Measurements from ENCODE around the gene ZSWIM5.

Gene ZSWIM5

DNA sequence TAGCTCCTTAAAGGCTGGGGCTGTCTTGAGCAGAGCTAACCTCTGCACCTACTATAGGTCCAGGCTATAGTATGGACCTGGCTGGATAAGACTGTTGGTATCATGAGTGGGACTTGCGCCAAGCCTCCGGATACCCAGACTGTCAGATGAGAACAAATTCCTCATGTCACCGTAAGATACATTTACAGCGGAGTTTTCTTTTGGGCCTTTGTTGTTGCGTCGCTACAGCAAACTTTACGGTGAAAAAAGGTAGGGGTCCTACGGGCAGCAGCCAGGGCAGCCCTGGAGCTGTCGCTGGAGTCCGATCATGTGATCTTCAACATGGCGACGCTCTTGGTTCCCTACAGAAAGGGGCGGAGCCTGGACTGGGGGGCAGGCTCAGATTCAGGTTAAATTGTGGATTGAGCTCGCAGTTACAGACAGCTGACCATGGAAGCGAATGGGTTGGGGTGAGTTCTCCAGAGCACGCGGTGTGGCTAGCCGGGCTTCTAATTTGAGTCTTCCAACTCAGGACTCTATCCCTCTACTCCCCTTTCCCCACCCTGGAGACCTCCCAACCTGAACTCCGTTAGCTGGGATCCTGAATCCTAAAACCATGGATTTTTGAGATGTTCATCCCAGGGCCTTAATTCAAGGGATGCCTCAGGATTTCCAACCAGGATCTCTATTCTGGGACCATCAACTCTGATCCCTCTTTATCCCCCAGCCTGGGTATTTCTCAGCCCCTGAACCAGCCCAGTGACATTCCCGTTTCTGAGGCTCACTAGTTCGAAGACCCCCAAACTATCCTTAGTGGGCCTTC, 194.4 kb downstream of the ZSWIM5 start, which contains the start of gene UROD (continued):
- TF ChIP-seq, protein P1, sequence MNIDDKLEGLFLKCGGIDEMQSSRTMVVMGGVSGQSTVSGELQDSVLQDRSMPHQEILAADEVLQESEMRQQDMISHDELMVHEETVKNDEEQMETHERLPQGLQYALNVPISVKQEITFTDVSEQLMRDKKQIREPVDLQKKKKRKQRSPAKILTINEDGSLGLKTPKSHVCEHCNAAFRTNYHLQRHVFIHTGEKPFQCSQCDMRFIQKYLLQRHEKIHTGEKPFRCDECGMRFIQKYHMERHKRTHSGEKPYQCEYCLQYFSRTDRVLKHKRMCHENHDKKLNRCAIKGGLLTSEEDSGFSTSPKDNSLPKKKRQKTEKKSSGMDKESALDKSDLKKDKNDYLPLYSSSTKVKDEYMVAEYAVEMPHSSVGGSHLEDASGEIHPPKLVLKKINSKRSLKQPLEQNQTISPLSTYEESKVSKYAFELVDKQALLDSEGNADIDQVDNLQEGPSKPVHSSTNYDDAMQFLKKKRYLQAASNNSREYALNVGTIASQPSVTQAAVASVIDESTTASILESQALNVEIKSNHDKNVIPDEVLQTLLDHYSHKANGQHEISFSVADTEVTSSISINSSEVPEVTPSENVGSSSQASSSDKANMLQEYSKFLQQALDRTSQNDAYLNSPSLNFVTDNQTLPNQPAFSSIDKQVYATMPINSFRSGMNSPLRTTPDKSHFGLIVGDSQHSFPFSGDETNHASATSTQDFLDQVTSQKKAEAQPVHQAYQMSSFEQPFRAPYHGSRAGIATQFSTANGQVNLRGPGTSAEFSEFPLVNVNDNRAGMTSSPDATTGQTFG (tag by site-specific recombination; IDR thresholded peaks at IDR 0.05; ENCODE audit: borderline replicate concordance) = no peak
- TF ChIP-seq ZNF433 (tag by site-specific recombination; IDR thresholded peaks at IDR 0.05; ENCODE audit: low read depth) (no peak), GLI4 (tag by site-specific recombination; IDR thresholded peaks at IDR 0.05) (no peak), RBAK (tag by site-specific recombination; IDR thresholded peaks at IDR 0.05) (no peak), ZNF747 (tag by site-specific recombination; IDR thresholded peaks at IDR 0.05) (no peak), ZNF274 (IDR thresholded peaks at IDR 0.05; ENCODE audit: low read length) (no peak), ZNF274 (tag by site-specific recombination; IDR thresholded peaks at IDR 0.05; ENCODE audit: borderline replicate concordance) (no peak), ZFP37 (tag by site-specific recombination; IDR thresholded peaks at IDR 0.05) (no peak), EGR2 (tag by site-specific recombination; IDR thresholded peaks at IDR 0.05; ENCODE audit: low read depth) (no peak), MZF1 (tag by site-specific recombination; IDR thresholded peaks at IDR 0.05; ENCODE audit: borderline replicate concordance) (peak; percentile 72; the same call in 1 of the 2 replicates), ZNF626 (tag by site-specific recombination; IDR thresholded peaks at IDR 0.05) (no peak), BCL11B (tag by site-specific recombination; IDR thresholded peaks at IDR 0.05; ENCODE audit: low read depth) (no peak)
- TF ChIP-seq, protein P2, sequence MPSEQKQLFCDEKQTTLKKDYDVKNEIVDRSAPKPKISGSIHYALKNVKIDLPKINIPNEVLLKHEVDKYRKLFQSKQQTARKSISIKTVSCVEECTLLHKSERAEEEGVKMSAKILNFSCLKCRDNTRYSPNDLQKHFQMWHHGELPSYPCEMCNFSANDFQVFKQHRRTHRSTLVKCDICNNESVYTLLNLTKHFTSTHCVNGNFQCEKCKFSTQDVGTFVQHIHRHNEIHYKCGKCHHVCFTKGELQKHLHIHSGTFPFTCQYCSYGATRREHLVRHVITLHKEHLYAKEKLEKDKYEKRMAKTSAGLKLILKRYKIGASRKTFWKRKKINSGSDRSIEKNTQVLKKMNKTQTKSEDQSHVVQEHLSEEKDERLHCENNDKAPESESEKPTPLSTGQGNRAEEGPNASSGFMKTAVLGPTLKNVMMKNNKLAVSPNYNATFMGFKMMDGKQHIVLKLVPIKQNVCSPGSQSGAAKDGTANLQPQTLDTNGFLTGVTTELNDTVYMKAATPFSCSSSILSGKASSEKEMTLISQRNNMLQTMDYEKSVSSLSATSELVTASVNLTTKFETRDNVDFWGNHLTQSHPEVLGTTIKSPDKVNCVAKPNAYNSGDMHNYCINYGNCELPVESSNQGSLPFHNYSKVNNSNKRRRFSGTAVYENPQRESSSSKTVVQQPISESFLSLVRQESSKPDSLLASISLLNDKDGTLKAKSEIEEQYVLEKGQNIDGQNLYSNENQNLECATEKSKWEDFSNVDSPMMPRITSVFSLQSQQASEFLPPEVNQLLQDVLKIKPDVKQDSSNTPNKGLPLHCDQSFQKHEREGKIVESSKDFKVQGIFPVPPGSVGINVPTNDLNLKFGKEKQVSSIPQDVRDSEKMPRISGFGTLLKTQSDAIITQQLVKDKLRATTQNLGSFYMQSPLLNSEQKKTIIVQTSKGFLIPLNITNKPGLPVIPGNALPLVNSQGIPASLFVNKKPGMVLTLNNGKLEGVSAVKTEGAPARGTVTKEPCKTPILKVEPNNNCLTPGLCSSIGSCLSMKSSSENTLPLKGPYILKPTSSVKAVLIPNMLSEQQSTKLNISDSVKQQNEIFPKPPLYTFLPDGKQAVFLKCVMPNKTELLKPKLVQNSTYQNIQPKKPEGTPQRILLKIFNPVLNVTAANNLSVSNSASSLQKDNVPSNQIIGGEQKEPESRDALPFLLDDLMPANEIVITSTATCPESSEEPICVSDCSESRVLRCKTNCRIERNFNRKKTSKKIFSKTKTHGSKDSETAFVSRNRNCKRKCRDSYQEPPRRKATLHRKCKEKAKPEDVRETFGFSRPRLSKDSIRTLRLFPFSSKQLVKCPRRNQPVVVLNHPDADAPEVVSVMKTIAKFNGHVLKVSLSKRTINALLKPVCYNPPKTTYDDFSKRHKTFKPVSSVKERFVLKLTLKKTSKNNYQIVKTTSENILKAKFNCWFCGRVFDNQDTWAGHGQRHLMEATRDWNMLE (tag by site-specific recombination; conservative IDR thresholded peaks at IDR 0.05; ENCODE audit: low read depth) = peak; percentile 65
- TF ChIP-seq, protein P3, sequence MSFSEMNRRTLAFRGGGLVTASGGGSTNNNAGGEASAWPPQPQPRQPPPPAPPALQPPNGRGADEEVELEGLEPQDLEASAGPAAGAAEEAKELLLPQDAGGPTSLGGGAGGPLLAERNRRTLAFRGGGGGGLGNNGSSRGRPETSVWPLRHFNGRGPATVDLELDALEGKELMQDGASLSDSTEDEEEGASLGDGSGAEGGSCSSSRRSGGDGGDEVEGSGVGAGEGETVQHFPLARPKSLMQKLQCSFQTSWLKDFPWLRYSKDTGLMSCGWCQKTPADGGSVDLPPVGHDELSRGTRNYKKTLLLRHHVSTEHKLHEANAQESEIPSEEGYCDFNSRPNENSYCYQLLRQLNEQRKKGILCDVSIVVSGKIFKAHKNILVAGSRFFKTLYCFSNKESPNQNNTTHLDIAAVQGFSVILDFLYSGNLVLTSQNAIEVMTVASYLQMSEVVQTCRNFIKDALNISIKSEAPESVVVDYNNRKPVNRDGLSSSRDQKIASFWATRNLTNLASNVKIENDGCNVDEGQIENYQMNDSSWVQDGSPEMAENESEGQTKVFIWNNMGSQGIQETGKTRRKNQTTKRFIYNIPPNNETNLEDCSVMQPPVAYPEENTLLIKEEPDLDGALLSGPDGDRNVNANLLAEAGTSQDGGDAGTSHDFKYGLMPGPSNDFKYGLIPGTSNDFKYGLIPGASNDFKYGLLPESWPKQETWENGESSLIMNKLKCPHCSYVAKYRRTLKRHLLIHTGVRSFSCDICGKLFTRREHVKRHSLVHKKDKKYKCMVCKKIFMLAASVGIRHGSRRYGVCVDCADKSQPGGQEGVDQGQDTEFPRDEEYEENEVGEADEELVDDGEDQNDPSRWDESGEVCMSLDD (tag by site-specific recombination; IDR thresholded peaks at IDR 0.05) = no peak
- TF ChIP-seq, protein P4, sequence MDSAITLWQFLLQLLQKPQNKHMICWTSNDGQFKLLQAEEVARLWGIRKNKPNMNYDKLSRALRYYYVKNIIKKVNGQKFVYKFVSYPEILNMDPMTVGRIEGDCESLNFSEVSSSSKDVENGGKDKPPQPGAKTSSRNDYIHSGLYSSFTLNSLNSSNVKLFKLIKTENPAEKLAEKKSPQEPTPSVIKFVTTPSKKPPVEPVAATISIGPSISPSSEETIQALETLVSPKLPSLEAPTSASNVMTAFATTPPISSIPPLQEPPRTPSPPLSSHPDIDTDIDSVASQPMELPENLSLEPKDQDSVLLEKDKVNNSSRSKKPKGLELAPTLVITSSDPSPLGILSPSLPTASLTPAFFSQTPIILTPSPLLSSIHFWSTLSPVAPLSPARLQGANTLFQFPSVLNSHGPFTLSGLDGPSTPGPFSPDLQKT (IDR thresholded peaks at IDR 0.05; ENCODE audit: borderline replicate concordance, low read depth, low read length) = no peak
- TF ChIP-seq, protein P5, sequence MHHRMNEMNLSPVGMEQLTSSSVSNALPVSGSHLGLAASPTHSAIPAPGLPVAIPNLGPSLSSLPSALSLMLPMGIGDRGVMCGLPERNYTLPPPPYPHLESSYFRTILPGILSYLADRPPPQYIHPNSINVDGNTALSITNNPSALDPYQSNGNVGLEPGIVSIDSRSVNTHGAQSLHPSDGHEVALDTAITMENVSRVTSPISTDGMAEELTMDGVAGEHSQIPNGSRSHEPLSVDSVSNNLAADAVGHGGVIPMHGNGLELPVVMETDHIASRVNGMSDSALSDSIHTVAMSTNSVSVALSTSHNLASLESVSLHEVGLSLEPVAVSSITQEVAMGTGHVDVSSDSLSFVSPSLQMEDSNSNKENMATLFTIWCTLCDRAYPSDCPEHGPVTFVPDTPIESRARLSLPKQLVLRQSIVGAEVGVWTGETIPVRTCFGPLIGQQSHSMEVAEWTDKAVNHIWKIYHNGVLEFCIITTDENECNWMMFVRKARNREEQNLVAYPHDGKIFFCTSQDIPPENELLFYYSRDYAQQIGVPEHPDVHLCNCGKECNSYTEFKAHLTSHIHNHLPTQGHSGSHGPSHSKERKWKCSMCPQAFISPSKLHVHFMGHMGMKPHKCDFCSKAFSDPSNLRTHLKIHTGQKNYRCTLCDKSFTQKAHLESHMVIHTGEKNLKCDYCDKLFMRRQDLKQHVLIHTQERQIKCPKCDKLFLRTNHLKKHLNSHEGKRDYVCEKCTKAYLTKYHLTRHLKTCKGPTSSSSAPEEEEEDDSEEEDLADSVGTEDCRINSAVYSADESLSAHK (tag by site-specific recombination; IDR thresholded peaks at IDR 0.05) = no peak; the same call in 1 of the 2 replicates
- TF ChIP-seq, protein P6, sequence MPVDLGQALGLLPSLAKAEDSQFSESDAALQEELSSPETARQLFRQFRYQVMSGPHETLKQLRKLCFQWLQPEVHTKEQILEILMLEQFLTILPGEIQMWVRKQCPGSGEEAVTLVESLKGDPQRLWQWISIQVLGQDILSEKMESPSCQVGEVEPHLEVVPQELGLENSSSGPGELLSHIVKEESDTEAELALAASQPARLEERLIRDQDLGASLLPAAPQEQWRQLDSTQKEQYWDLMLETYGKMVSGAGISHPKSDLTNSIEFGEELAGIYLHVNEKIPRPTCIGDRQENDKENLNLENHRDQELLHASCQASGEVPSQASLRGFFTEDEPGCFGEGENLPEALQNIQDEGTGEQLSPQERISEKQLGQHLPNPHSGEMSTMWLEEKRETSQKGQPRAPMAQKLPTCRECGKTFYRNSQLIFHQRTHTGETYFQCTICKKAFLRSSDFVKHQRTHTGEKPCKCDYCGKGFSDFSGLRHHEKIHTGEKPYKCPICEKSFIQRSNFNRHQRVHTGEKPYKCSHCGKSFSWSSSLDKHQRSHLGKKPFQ (tag by site-specific recombination; IDR thresholded peaks at IDR 0.05) = no peak
- TF ChIP-seq, protein P7, sequence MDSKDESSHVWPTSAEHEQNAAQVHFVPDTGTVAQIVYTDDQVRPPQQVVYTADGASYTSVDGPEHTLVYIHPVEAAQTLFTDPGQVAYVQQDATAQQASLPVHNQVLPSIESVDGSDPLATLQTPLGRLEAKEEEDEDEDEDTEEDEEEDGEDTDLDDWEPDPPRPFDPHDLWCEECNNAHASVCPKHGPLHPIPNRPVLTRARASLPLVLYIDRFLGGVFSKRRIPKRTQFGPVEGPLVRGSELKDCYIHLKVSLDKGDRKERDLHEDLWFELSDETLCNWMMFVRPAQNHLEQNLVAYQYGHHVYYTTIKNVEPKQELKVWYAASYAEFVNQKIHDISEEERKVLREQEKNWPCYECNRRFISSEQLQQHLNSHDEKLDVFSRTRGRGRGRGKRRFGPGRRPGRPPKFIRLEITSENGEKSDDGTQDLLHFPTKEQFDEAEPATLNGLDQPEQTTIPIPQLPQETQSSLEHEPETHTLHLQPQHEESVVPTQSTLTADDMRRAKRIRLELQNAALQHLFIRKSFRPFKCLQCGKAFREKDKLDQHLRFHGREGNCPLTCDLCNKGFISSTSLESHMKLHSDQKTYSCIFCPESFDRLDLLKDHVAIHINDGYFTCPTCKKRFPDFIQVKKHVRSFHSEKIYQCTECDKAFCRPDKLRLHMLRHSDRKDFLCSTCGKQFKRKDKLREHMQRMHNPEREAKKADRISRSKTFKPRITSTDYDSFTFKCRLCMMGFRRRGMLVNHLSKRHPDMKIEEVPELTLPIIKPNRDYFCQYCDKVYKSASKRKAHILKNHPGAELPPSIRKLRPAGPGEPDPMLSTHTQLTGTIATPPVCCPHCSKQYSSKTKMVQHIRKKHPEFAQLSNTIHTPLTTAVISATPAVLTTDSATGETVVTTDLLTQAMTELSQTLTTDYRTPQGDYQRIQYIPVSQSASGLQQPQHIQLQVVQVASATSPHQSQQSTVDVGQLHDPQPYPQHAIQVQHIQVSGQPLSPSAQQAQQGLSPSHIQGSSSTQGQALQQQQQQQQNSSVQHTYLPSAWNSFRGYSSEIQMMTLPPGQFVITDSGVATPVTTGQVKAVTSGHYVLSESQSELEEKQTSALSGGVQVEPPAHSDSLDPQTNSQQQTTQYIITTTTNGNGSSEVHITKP (tag by site-specific recombination; IDR thresholded peaks at IDR 0.05) = peak; percentile 73; the same call in 1 of the 2 replicates

Data from HEK293 (cell line).